Measurements from ENCODE around the gene ETS1.

DNA sequence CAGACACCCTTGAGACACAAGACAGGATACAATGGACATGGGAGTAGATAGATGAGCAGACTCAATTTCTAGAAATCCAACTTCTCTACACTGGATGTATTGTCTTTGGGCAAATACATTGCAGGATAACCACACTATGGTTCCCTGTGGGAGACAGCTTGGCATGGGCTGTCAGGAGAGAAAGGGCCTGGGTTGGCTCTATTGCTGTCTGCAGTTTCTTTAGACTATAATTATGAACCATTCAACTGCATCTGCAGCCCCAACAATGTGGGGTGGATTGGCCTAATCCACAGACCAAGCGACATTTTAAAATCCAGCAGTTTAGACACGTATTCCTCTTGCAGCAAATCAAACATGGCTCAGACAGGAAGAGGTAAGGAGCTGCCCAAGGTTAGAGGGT lies 60.3 kb downstream of the ETS1 start:
- TF ChIP-seq RAD21 (conservative IDR thresholded peaks at IDR 0.05 in 1 of 2, IDR thresholded peaks at IDR 0.05 in 1 of 2) (no peak), CTCF (IDR thresholded peaks at IDR 0.05) (no peak), KDM1A (IDR thresholded peaks at IDR 0.05; ENCODE audit: low read depth) (no peak), PHF8 (IDR thresholded peaks at IDR 0.05; ENCODE audit: borderline replicate concordance, low read depth) (no peak), RCOR1 (IDR thresholded peaks at IDR 0.05; ENCODE audit: low read depth, low read length) (no peak), POLR2A (IDR thresholded peaks at IDR 0.05; ENCODE audit: low read length) (no peak), NFE2L2 (conservative IDR thresholded peaks at IDR 0.05; ENCODE audit: low read length) (no peak), MAZ (IDR thresholded peaks at IDR 0.05; ENCODE audit: borderline replicate concordance, low read depth, low read length) (no peak), REST (IDR thresholded peaks at IDR 0.05) (no peak), MYC (IDR thresholded peaks at IDR 0.05; ENCODE audit: borderline replicate concordance, low read length) (no peak), ELK1 (IDR thresholded peaks at IDR 0.05; ENCODE audit: low read depth, low read length) (no peak), SREBF2 (IDR thresholded peaks at IDR 0.05) (no peak)
- TF ChIP-seq, protein P1, sequence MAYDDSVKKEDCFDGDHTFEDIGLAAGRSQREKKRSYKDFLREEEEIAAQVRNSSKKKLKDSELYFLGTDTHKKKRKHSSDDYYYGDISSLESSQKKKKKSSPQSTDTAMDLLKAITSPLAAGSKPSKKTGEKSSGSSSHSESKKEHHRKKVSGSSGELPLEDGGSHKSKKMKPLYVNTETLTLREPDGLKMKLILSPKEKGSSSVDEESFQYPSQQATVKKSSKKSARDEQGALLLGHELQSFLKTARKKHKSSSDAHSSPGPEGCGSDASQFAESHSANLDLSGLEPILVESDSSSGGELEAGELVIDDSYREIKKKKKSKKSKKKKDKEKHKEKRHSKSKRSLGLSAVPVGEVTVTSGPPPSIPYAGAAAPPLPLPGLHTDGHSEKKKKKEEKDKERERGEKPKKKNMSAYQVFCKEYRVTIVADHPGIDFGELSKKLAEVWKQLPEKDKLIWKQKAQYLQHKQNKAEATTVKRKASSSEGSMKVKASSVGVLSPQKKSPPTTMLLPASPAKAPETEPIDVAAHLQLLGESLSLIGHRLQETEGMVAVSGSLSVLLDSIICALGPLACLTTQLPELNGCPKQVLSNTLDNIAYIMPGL (CRISPR knock-in tag; IDR thresholded peaks at IDR 0.05; ENCODE audit: borderline replicate concordance): no peak
- TF ChIP-seq, protein P2, sequence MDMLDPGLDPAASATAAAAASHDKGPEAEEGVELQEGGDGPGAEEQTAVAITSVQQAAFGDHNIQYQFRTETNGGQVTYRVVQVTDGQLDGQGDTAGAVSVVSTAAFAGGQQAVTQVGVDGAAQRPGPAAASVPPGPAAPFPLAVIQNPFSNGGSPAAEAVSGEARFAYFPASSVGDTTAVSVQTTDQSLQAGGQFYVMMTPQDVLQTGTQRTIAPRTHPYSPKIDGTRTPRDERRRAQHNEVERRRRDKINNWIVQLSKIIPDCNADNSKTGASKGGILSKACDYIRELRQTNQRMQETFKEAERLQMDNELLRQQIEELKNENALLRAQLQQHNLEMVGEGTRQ (IDR thresholded peaks at IDR 0.05): no peak

Data from A549 (cell line).